Activated CD8-positive, alpha-beta T cell treated with anti-CD3 and anti-CD28 coated beads, Interleukin-2, amount 10 ng/mL, durations not matched to agents 7 days and 5 days (primary cell): ENCODE data around the gene RNF150. TPM values are rescaled to one million over a fixed set of nuclear protein-coding genes. Genes with fewer than 3 reads are reported as not detected.
"Not testable (repeated sequence)": the region's sequence is repeated elsewhere in the genome, so short reads cannot be mapped to it uniquely, and the experiment has no call there.

Experiments
- ATAC-seq: fragments of 150-1000 bp; cut with Tn5 transposase; one replicate; pipeline ENCODE4 v1.10.0; 2021; ENCODE audit warnings: moderate library complexity
- CTCF ChIA-PET: fragments of 350-600 bp; sonication (Branson Sonifier 250); formaldehyde crosslinking; loops from one replicate; lab custom pipeline; 2021; ENCODE audit warnings: antibody characterized with exemption; lab: Charles Lee
- POLR2A ChIA-PET: fragments of 350-600 bp; sonication (Branson Sonifier 250); formaldehyde crosslinking; loops from one replicate; lab custom pipeline; 2021; ENCODE audit warnings: antibody characterized with exemption; lab: Charles Lee
- DNase-seq: peaks from one replicate; pipeline ENCODE4 v3.0.0-alpha.2; 2020
- H3K27ac Mint-ChIP-seq: one replicate; pipeline ENCODE4 v1.8.0; 2021; ENCODE audit warnings: mild to moderate bottlenecking, mixed read lengths
- H3K27me3 Mint-ChIP-seq: one replicate; pipeline ENCODE4 v1.8.0; 2021; ENCODE audit warnings: low read depth, mixed read lengths
- H3K36me3 Mint-ChIP-seq: one replicate; pipeline ENCODE4 v1.8.0; 2021; ENCODE audit warnings: low read depth, mixed read lengths
- H3K4me1 Mint-ChIP-seq: one replicate; pipeline ENCODE4 v1.8.0; 2021; ENCODE audit warnings: low read depth, mixed read lengths
- H3K4me3 Mint-ChIP-seq: one replicate; pipeline ENCODE4 v1.8.0; 2021; ENCODE audit warnings: mild to moderate bottlenecking, mixed read lengths
- H3K9me3 Mint-ChIP-seq: one replicate; pipeline ENCODE4 v1.8.0; 2022; ENCODE audit warnings: mixed read lengths; ENCODE audit not compliant: insufficient read depth
- total RNA-seq, 2 experiments: library from RNA; stranded (reverse); gene quantifications; one replicate each; pipeline ENCODE4 v1.2.3, GENCODE V29; 2021

RNF150 gene
- total RNA-seq, 2 experiments from 2014 or later, result not detected

DNA sequence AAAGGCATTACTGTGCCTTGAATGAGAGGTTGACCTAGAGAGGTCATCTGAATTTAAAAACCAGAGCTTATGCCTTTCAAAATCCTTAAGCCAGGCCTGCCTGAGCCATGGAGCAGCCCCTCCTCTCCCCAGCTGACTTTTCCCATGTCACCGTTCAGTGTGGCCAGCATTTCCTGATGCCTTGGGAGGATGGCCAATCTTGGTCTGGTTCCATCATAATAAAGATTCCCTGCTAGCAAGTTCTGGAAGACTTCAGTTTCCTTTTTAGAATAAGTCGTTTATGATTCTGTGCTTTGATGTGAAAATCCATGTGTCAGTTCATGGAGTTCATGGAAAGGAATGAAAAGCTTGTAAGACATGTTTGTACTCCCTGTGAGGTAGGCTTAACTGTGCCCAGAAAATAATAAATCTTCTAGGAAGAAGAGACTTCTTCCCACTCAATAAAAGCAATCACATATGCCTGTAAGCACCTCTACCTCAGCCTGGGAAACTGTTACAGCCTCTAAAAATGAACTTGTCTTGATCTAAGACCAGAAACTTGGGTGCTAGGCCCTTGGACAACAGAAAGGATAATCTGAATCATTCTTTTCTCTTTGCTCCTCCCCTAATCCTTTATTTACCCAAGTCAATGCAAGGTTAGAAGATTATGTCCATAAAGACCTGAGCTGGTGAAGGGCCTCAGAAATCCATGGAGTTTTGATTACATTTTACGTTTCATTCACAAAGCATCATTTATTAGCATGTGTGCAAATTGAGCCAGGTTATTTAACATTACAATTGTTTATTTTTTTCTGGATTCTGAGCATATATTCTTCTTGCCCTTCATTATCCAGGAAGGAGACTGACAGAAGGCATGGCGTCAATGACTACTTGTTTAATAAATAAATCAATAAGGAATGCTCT is 293.1 kb downstream of the RNF150 start:
- POLR2A ChIA-PET, result no interaction called here
- ATAC-seq (no peak), DNase-seq (no peak)
- H3K9me3 Mint-ChIP-seq, result no peaks in the 10 kb centered on the region
- H3K27me3 Mint-ChIP-seq, result peaks cover 2% of the 10 kb centered on the region
- CTCF ChIA-PET, result no interaction called here
- H3K4me1 Mint-ChIP-seq, result no peaks in the 10 kb centered on the region
- no peaks in the 10 kb centered on the region for H3K36me3 Mint-ChIP-seq
- no peak overlapping the region for H3K4me3 Mint-ChIP-seq
- no peak overlapping the region for H3K27ac Mint-ChIP-seq

DNA sequence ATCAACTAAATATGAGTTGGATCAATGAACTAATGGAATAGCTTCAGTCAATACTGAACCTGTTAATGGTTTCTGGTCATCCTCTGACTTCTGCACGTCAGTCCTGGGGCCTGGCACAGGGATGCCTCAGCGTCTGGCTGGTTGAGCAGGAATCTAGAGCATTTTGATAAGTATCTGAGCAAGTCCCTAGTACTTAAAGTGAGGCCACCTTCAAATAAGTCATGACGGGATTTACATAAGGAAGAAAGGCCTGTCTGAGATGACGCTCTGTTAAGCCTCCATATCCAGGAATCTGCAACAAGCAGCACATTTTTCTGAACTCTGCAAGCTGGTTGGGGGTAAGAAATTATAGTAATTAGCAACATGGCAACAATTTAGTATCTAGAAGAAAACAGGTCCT is 293.9 kb downstream of the RNF150 start:
- CTCF ChIA-PET, result no interaction called here
- no peak overlapping the region for H3K27ac Mint-ChIP-seq
- no peaks in the 10 kb centered on the region for H3K36me3 Mint-ChIP-seq
- POLR2A ChIA-PET, result no interaction called here
- no peaks in the 10 kb centered on the region for H3K9me3 Mint-ChIP-seq
- no peak for DNase-seq
- peaks cover 2% of the 10 kb centered on the region for H3K27me3 Mint-ChIP-seq
- ATAC-seq, result no peak
- no peaks in the 10 kb centered on the region for H3K4me1 Mint-ChIP-seq
- no peak overlapping the region for H3K4me3 Mint-ChIP-seq

DNA sequence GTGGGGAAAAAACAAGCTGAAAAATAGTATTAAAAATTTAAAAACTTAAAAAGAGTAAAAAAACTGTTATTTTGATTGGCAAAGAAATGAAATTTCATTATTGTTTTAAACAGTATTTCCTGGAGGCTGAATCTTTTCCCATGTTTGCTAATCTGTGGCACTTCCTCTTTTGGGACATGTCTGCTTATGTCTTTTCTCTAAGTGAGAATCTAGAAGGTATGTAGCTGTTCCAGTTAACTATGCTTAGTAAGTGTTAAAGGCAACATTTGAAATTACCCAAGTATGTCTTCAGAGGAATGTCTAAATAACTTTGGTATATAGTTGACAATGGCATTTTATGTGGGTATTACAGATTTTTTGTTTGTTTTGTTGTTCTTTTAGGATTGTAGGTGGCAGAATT is 295.5 kb downstream of the RNF150 start:
- ATAC-seq, result no peak
- ChIA-PET CTCF (no interaction called here), POLR2A (no interaction called here)
- H3K4me3 Mint-ChIP-seq, result no peak overlapping the region
- H3K9me3 Mint-ChIP-seq, result no peaks in the 10 kb centered on the region
- peaks cover 2% of the 10 kb centered on the region for H3K27me3 Mint-ChIP-seq
- H3K4me1 Mint-ChIP-seq, result no peaks in the 10 kb centered on the region
- DNase-seq, result no peak
- H3K36me3 Mint-ChIP-seq, result no peaks in the 10 kb centered on the region
- no peak overlapping the region for H3K27ac Mint-ChIP-seq

DNA sequence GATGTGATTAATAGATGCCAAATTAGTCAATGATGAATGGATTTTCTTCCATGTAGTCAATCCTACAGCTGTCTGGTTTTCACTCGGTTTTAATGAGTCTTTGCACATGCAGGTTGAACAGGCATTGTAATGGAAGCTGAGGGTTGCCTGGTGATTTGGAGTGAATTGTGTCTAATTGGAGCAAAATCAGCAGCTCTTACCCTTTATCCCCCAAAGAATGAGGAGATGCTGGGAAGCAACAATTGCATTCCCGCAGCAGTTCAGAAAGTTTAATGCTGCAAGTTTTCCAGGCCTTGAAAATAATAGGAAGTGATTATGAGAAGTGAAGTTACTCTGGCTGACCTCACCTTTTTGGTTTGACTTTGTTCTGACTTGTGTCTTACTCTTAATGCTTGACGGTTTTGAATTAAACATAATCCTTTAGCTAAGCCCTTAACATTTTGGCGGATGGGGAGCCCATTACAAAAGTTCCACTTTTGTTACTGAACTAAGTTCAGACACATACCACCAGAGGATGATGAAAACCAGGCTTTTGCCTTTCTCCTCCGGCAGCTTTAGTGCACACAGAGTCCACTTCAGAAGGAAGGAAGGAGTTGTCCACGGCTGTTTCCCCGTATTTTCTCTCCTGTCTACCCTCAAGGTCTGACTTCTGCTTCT is 298.3 kb downstream of the RNF150 start:
- ATAC-seq (no peak), DNase-seq (no peak)
- Mint-ChIP-seq H3K4me1 (no peaks in the 10 kb centered on the region), H3K36me3 (no peaks in the 10 kb centered on the region), H3K9me3 (no peaks in the 10 kb centered on the region), H3K27me3 (peaks cover 2% of the 10 kb centered on the region), H3K4me3 (no peak overlapping the region), H3K27ac (no peak overlapping the region)
- ChIA-PET POLR2A (no interaction called here), CTCF (no interaction called here)

DNA sequence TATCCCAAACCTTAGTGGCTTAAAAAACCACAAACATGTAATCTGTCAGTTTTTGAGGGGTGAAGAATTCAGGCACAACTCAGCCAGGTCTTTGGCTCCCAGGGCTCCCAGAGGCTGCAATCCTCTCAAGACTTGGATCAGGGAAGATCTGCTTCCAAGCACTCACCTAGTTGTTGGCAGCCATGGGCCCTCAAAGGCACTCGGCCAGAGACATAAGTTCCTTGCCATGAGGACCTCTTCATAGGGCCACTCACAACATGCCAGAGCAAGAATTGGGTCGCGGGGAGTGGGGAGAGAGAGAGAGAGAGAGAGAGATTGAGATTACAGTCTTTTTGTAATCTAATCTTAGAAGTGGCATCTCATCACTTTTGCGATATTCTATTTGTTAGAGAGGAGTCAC is 300.0 kb downstream of the RNF150 start:
- DNase-seq (no peak), ATAC-seq (no peak)
- Mint-ChIP-seq H3K36me3 (no peaks in the 10 kb centered on the region), H3K27me3 (peaks cover 2% of the 10 kb centered on the region), H3K4me1 (no peaks in the 10 kb centered on the region), H3K9me3 (no peaks in the 10 kb centered on the region), H3K4me3 (no peak overlapping the region), H3K27ac (no peak overlapping the region)
- CTCF ChIA-PET, result no interaction called here
- POLR2A ChIA-PET, result no interaction called here

DNA sequence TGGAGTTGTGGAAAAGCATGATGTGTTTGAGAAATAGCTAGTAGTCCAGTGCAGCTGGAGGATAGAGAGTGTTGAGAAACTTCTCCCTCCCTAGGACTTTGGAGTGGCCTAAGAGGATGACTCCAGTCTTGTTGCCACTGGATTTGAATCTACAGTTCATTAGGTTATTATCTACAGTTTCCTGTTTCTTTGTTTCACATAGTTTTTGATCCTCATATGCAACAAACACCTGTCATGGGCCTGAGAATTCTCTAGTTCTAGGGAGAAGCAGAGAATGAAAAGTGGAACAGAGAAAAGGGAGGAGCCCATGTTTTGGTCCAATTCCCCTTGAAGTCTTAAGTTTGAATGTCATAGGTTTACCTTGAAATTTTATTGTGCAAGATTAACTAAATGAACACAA is 303.4 kb downstream of the RNF150 start:
- H3K27ac Mint-ChIP-seq, result no peak overlapping the region
- DNase-seq (no peak), ATAC-seq (no peak)
- H3K4me3 Mint-ChIP-seq, result no peak overlapping the region
- CTCF ChIA-PET, result no interaction called here
- H3K36me3 Mint-ChIP-seq, result no peaks in the 10 kb centered on the region
- no peaks in the 10 kb centered on the region for H3K4me1 Mint-ChIP-seq
- POLR2A ChIA-PET, result no interaction called here
- no peaks in the 10 kb centered on the region for H3K9me3 Mint-ChIP-seq
- no peaks in the 10 kb centered on the region for H3K27me3 Mint-ChIP-seq

DNA sequence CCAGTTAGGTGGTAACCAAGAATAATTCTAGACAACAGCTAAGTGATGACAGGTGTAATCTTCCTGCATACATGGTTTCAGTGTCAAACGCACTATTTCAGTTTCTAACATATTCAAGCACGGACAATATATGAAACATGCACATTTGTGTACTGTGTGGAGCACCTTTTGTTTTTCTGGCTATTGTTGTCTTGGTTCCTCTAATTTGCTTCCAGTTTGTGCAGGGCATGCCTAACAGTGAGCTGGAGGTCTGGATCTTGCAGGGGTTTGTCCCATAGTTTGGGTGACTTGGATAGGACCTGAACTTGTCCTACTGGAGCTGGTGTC is 306.6 kb downstream of the RNF150 start:
- H3K4me3 Mint-ChIP-seq, result no peak overlapping the region
- ATAC-seq, result no peak
- CTCF ChIA-PET, result no interaction called here
- H3K9me3 Mint-ChIP-seq, result no peaks in the 10 kb centered on the region
- no peak for DNase-seq
- no peaks in the 10 kb centered on the region for H3K36me3 Mint-ChIP-seq
- POLR2A ChIA-PET, result no interaction called here
- H3K27ac Mint-ChIP-seq, result no peak overlapping the region
- peaks cover 5% of the 10 kb centered on the region for H3K27me3 Mint-ChIP-seq
- H3K4me1 Mint-ChIP-seq, result no peaks in the 10 kb centered on the region

DNA sequence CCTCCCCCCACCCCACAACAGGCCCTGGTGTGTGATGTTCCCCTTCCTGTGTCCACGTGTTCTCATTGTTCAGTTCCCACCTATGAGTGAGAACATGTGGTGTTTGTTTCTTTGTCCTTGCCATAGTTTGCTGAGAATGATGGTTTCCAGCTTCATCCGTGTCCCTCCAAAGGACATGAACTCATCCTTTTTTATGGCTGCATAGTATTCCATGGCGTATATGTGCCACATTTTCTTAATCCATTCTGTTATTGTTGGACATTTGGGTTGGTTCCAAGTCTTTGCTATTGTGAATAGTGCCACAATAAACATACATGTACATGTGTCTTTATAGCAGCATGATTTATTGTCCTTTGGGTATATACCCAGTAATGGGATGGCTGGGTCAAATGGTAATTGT is 312.7 kb downstream of the RNF150 start:
- H3K27ac Mint-ChIP-seq, ATAC-seq, H3K4me1 Mint-ChIP-seq, POLR2A ChIA-PET, DNase-seq, H3K4me3 Mint-ChIP-seq, H3K9me3 Mint-ChIP-seq, CTCF ChIA-PET, H3K36me3 Mint-ChIP-seq, H3K27me3 Mint-ChIP-seq: not testable (repeated sequence)

DNA sequence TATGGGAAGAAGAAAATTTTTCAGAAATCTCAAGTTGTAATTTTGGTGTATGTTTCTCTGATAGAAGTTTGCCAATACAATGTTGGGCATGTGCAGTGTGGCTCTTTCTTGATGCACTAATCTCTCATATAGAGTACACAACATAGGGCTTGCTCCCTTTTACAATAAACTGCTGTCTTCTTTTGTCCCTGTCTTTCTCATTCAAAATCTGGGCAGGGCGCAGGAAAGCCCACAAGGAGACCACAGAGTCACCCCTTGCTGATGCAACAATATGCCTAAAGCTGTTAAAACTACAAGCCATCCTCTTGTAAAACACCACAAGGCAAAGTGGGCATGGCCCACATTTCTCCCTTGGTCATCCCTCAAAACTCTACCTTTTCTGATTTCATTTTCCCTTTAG is 313.7 kb downstream of the RNF150 start:
- CTCF ChIA-PET, result no interaction called here
- POLR2A ChIA-PET, result no interaction called here
- Mint-ChIP-seq H3K27me3 (peaks cover 5% of the 10 kb centered on the region), H3K36me3 (no peaks in the 10 kb centered on the region), H3K27ac (no peak overlapping the region), H3K4me1 (no peaks in the 10 kb centered on the region), H3K9me3 (no peaks in the 10 kb centered on the region), H3K4me3 (no peak overlapping the region)
- ATAC-seq (no peak), DNase-seq (no peak)

DNA sequence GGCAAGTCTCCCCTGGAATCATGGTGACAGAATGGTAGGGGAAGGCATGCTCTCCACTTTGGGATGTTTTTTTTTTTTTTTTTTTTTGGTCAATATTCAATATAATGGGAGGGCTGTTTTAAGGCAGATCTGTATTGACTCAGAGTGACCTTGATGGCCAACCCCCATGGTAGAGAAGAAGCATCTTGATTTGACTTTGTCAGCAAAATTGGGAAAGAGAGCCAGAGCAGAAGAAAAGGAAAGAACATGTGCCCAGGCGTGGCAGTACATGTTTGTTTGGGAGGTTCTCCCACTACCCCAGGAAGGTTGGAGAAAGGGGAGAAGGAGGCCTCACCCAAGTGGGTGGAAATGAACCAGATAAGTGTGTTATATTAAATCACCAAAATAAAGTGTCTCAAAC is 314.8 kb downstream of the RNF150 start:
- DNase-seq, result no peak
- Mint-ChIP-seq H3K36me3 (no peaks in the 10 kb centered on the region), H3K4me1 (no peaks in the 10 kb centered on the region), H3K9me3 (no peaks in the 10 kb centered on the region), H3K27me3 (no peaks in the 10 kb centered on the region), H3K27ac (no peak overlapping the region), H3K4me3 (no peak overlapping the region)
- POLR2A ChIA-PET, result no interaction called here
- ATAC-seq, result no peak
- CTCF ChIA-PET, result no interaction called here

DNA sequence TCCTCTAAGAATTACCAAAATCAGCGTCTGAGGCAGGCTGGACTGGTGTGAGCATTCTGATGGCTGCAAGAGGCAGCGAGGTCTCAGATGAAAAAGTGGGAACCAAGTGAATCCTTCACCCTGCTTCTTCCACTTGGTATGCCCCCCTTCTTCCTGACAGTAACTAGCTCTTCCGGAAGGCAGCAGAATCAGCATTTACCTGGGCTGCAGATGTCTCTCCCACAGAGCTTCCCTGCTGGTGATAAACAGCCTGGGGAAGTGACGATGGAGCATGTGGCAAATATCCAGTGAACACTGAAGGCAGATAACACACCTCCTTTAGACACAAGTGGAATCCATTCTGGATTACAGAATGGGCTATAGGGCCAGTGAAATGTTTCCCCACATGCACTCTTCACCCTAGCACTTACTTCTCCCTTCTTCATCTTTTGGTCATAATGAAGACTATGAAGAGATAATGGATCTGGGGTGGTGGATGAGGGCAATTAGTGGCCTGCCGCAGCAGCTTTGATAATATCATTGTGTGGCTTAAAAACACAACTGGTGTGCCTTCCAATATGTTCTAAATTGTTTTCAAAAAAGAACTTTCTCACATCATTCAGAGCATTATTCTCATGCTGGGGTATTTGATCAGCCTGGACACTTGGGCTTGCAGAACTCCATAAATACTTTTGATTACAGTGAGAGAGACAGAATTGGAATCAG is 316.3 kb downstream of the RNF150 start:
- CTCF ChIA-PET, result no interaction called here
- Mint-ChIP-seq H3K36me3 (no peaks in the 10 kb centered on the region), H3K4me1 (no peaks in the 10 kb centered on the region), H3K4me3 (no peak overlapping the region), H3K9me3 (no peaks in the 10 kb centered on the region), H3K27me3 (no peaks in the 10 kb centered on the region), H3K27ac (no peak overlapping the region)
- no peak for ATAC-seq
- POLR2A ChIA-PET, result no interaction called here
- DNase-seq, result no peak

DNA sequence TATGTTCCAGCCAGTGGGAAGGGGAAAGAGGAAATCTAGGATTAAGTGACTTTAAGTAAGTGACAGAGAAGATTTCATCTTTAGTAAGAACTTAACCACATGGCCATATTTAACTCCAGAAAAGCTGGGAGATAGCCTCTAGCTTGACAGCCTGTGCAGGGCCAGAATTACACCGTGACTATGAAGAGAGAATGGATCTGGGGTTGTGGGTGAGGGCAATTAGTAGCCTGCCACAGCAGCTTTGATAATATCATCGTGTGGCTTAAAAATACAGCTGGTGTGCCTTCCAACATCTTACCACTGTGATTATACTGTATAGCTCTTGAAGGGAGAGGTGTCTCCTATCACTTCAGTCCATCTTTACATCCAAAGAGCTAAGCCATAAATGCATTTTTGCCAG is 319.5 kb downstream of the RNF150 start:
- ChIA-PET CTCF (interaction anchor here (0.9 kb wide), 1 partner anchor 454 kb away, joined by 3 read pairs; no protein-coding TSS in a partner anchor), POLR2A (no interaction called here)
- no peak overlapping the region for H3K27ac Mint-ChIP-seq
- no peaks in the 10 kb centered on the region for H3K9me3 Mint-ChIP-seq
- DNase-seq (no peak), ATAC-seq (no peak)
- H3K4me1 Mint-ChIP-seq, result no peaks in the 10 kb centered on the region
- H3K36me3 Mint-ChIP-seq, result no peaks in the 10 kb centered on the region
- no peak overlapping the region for H3K4me3 Mint-ChIP-seq
- no peaks in the 10 kb centered on the region for H3K27me3 Mint-ChIP-seq
